SU-DHL-6 (cell line): ENCODE data around the gene LPAR1.

ENCODE experiments used
- H2AFZ ChIP-seq: fragments of 200-600 bp; sonication (generic); 2 replicates; pipeline ENCODE4 v1.6.1; 2014; ENCODE audit warnings: low read depth, mild to moderate bottlenecking, moderate library complexity, mixed read lengths, antibody characterized with exemption, low read length; ENCODE audit not compliant: severe bottlenecking
- H3F3A ChIP-seq: fragments of 200-600 bp; shearing (Covaris generic); 2 replicates; pipeline ENCODE4 v1.6.0; 2016; ENCODE audit warnings: antibody characterized with exemption, mild to moderate bottlenecking; ENCODE audit not compliant: insufficient read depth
- H3K27ac ChIP-seq: fragments of 200-600 bp; sonication (generic); 2 replicates; pipeline ENCODE4 v1.5.1; 2016; ENCODE audit warnings: low read depth, mild to moderate bottlenecking, low read length, moderate library complexity, mixed read lengths
- H3K27me3 ChIP-seq: fragments of 200-600 bp; sonication (generic), shearing (Covaris generic); 2 replicates; pipeline ENCODE4 v1.6.0; 2014; ENCODE audit warnings: mild to moderate bottlenecking, low read length
- H3K36me3 ChIP-seq: fragments of 200-600 bp; sonication (generic); 2 replicates; pipeline ENCODE4 v1.6.1; 2014; ENCODE audit warnings: mild to moderate bottlenecking, low read length, mixed read lengths
- H3K4me2 ChIP-seq: fragments of 300-600, 200-600 bp; shearing (Covaris generic), sonication (generic); 2 replicates; pipeline ENCODE4 v1.6.0; 2014; ENCODE audit warnings: low read length, low read depth, mild to moderate bottlenecking; ENCODE audit not compliant: poor library complexity, severe bottlenecking
- H3K4me3 ChIP-seq: fragments of 200-600 bp; sonication (generic); 2 replicates; pipeline ENCODE4 v1.5.1; 2014; ENCODE audit warnings: antibody characterized with exemption, low read length, mild to moderate bottlenecking, mixed read lengths; ENCODE audit not compliant: insufficient read depth, poor library complexity, severe bottlenecking
- H3K79me2 ChIP-seq: fragments of 200-600 bp; sonication (generic); 2 replicates; pipeline ENCODE4 v1.6.1; 2014; ENCODE audit warnings: mild to moderate bottlenecking, low read length, moderate library complexity; ENCODE audit not compliant: insufficient read depth
- H3K9ac ChIP-seq: fragments of 200-600 bp; sonication (generic); 2 replicates; pipeline ENCODE4 v1.7.0; 2014; ENCODE audit warnings: mild to moderate bottlenecking, low read length
- H3K9me2 ChIP-seq: fragments of 200-600 bp; sonication (generic); replicated peaks from 2 replicates; pipeline ENCODE4 v1.6.1; 2014; ENCODE audit warnings: low read length; ENCODE audit not compliant: insufficient read depth
- H3K9me3 ChIP-seq: fragments of 200-600 bp; sonication (generic); 2 replicates; pipeline ENCODE4 v1.6.1; 2014; ENCODE audit warnings: low read length, mixed read lengths; ENCODE audit not compliant: insufficient read depth
- H4K20me1 ChIP-seq: fragments of 200-600 bp; sonication (generic); 2 replicates; pipeline ENCODE4 v1.6.1; 2014; ENCODE audit warnings: low read depth, mild to moderate bottlenecking, antibody characterized with exemption, low read length, moderate library complexity, mixed read lengths
- EZH2phosphoT487 ChIP-seq: fragments of 200-600 bp; sonication (generic), shearing (Covaris generic); conservative IDR thresholded peaks from 2 replicates; pipeline ENCODE4 v1.6.1; 2018; ENCODE audit warnings: mild to moderate bottlenecking, antibody characterized with exemption, low read length, moderate library complexity, mixed read lengths
- TF ChIP-seq, protein P1 (sequence below): fragments of 200-600 bp; sonication (generic); IDR thresholded peaks from one replicate; pipeline ENCODE4 v1.5.1; 2017; ENCODE audit warnings: antibody characterized with exemption, mild to moderate bottlenecking, low read length, moderate library complexity; ENCODE audit not compliant: insufficient read depth, poor library complexity, severe bottlenecking

LPAR1 gene

GRCh38 chr9:110890416-110890815 is 147.9 kb downstream of the LPAR1 start:
- no peaks in the 10 kb centered on the region for H3K9me2 ChIP-seq

DNA sequence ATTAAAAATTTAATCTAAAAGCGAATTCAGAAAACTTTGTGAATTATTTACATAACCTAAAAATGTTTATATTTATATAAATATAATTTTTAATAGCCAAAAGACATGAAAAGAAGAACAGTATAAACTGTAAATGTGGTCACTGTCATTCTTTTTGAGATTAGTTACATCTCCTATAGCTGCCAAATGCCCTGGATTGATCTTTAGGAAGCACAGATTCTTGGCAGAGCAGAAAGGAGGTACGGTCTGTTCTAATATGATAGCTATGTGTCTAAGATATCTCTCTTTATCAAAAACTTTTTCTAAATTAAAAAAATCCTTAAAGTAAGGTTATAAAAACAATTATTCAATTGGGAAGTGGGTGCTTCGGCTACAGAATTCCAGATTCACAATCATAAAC is 151.0 kb downstream of the LPAR1 start:
- no peaks in the 10 kb centered on the region for H3K9me2 ChIP-seq
- no peaks in the 10 kb centered on the region for H3K27me3 ChIP-seq
- H3K27ac ChIP-seq = no peak overlapping the region
- H3K9ac ChIP-seq = no peak overlapping the region
- no peaks in the 10 kb centered on the region for H3K36me3 ChIP-seq
- no peaks in the 10 kb centered on the region for H4K20me1 ChIP-seq
- H3K79me2 ChIP-seq = no peaks in the 10 kb centered on the region
- no peak overlapping the region for H3K4me3 ChIP-seq
- TF ChIP-seq EZH2phosphoT487 = no peak
- TF ChIP-seq, protein P1, sequence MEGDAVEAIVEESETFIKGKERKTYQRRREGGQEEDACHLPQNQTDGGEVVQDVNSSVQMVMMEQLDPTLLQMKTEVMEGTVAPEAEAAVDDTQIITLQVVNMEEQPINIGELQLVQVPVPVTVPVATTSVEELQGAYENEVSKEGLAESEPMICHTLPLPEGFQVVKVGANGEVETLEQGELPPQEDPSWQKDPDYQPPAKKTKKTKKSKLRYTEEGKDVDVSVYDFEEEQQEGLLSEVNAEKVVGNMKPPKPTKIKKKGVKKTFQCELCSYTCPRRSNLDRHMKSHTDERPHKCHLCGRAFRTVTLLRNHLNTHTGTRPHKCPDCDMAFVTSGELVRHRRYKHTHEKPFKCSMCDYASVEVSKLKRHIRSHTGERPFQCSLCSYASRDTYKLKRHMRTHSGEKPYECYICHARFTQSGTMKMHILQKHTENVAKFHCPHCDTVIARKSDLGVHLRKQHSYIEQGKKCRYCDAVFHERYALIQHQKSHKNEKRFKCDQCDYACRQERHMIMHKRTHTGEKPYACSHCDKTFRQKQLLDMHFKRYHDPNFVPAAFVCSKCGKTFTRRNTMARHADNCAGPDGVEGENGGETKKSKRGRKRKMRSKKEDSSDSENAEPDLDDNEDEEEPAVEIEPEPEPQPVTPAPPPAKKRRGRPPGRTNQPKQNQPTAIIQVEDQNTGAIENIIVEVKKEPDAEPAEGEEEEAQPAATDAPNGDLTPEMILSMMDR = no peak
- H3K9me3 ChIP-seq = no peaks in the 10 kb centered on the region
- H3K4me2 ChIP-seq = no peak overlapping the region
- H3F3A ChIP-seq = no peaks in the 10 kb centered on the region
- no peak overlapping the region for H2AFZ ChIP-seq

More at GRCh38 chr9:110890416-110890815, 147.9 kb downstream of the LPAR1 start:
- Histone ChIP-seq H3F3A (no peaks in the 10 kb centered on the region), H4K20me1 (no peaks in the 10 kb centered on the region), H3K79me2 (no peaks in the 10 kb centered on the region), H2AFZ (no peak overlapping the region), H3K4me3 (no peak overlapping the region), H3K36me3 (no peaks in the 10 kb centered on the region), H3K9ac (no peak overlapping the region), H3K27me3 (no peaks in the 10 kb centered on the region), H3K4me2 (no peak overlapping the region), H3K9me3 (no peaks in the 10 kb centered on the region), H3K27ac (no peak overlapping the region)
- TF ChIP-seq, protein P1 = no peak
- no peak for TF ChIP-seq EZH2phosphoT487

DNA sequence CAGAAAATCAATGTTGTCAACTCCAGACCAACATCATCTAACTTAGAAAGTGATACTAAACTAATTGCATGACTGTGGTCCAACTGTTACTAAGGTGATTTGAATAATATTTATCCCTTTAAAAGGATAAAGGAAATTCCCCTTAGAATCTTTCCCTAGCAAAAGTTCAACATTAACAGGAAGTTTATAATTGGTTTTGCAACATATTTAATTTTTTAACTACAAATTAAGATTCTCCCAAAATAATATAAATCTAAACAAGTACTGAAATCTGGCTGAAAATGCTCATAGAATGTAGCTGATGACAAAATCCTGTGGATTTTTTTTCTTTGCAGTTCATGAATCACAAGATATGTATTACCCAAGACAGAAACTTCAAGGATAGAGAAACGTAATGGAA is 151.4 kb downstream of the LPAR1 start:
- Histone ChIP-seq H3K9me2 (no peaks in the 10 kb centered on the region), H3K9me3 (no peaks in the 10 kb centered on the region), H3K79me2 (no peaks in the 10 kb centered on the region), H3K27me3 (no peaks in the 10 kb centered on the region), H3K4me2 (no peak overlapping the region), H3F3A (no peaks in the 10 kb centered on the region), H2AFZ (no peak overlapping the region), H4K20me1 (no peaks in the 10 kb centered on the region), H3K36me3 (no peaks in the 10 kb centered on the region), H3K9ac (no peak overlapping the region), H3K27ac (no peak overlapping the region), H3K4me3 (no peak overlapping the region)
- TF ChIP-seq, protein P1 = no peak
- TF ChIP-seq EZH2phosphoT487 = no peak
